ENCODE measurements around the gene AP5B1.

GRCh38 chr11:65777241-65777640, 3.5 kb downstream of the AP5B1 start:
- TF ChIP-seq CTCF (conservative IDR thresholded peaks at IDR 0.05; ENCODE audit: low read depth in 2 of 2) (no peak), EZH2phosphoT487 (IDR thresholded peaks at IDR 0.05; ENCODE audit: unreplicated experiment) (no peak), EZH2 (IDR thresholded peaks at IDR 0.05; ENCODE audit: low read depth, unreplicated experiment) (no peak), POLR2AphosphoS5 (IDR thresholded peaks at IDR 0.05; ENCODE audit: low read depth) (no peak), CREB1 (CRISPR knock-in tag; IDR thresholded peaks at IDR 0.05; ENCODE audit: low read depth) (no peak), ETS1 (IDR thresholded peaks at IDR 0.05) (no peak), REST (IDR thresholded peaks at IDR 0.05; ENCODE audit: unreplicated experiment) (no peak), JUNB (IDR thresholded peaks at IDR 0.05; ENCODE audit: unreplicated experiment) (no peak), ZNF331 (CRISPR knock-in tag; IDR thresholded peaks at IDR 0.05; ENCODE audit: low read depth) (no peak), STAT1 (IDR thresholded peaks at IDR 0.05; ENCODE audit: unreplicated experiment) (no peak), ZNF462 (CRISPR knock-in tag; IDR thresholded peaks at IDR 0.05) (no peak), NANOG (IDR thresholded peaks at IDR 0.05; ENCODE audit: borderline replicate concordance) (no peak), ZNF114 (CRISPR knock-in tag; IDR thresholded peaks at IDR 0.05) (no peak)

All from GM23338 (cell line).